GM23248 (cell line): ENCODE data around the gene DPYD.

ENCODE experiments used
- EZH2 ChIP-seq: fragments of 200-600 bp; sonication (generic); IDR thresholded peaks from 2 replicates; pipeline ENCODE4 v1.6.1; 2018; ENCODE audit warnings: antibody characterized with exemption, mild to moderate bottlenecking; ENCODE audit not compliant: insufficient read depth, poor library complexity, severe bottlenecking
- EZH2phosphoT487 ChIP-seq: fragments of 200-600 bp; sonication (generic); IDR thresholded peaks from 2 replicates; pipeline ENCODE4 v1.6.1; 2018; ENCODE audit warnings: antibody characterized with exemption, moderate library complexity, mild to moderate bottlenecking, low read depth; ENCODE audit not compliant: insufficient read depth

DNA sequence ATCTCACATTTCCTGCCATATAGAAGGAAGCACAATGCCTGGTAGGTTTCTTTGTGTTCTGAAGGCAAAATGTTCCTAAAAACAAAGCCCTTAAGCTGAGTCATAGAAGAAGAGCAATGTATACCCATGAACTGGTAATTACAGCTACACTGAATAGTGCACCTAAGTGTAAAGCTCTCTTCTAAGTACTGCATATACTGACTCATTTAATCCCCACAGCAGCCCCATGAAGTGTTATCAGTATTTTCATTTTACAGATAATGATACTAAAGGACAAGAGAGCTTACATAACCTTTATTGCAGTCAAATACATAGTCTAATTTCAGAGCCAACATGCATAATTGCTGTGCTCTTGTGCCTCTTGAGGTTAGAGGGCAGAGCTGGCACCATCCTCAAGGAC is 239.9 kb downstream of the DPYD start:
- no peak for TF ChIP-seq EZH2
- no peak for TF ChIP-seq EZH2phosphoT487
